ENCODE results near the gene TTC19.
"Not testable (repeated sequence)": the region's sequence is repeated elsewhere in the genome, so short reads cannot be mapped to it uniquely, and the experiment has no call there.

The TTC19 gene

GRCh38 chr17:15973016-15973415 lies 26.6 kb upstream of the TTC19 start:
- no peak for DNase-seq (ENCODE audit: low read depth in 2 of 2)

- no peak for DNase-seq (ENCODE audit: low read depth in 2 of 2)
Measured at GRCh38 chr17:15973834-15974233, 25.8 kb upstream of the TTC19 start.

- DNase-seq (ENCODE audit: low read depth in 2 of 2) = no peak
Measured at GRCh38 chr17:15977894-15978293, 21.7 kb upstream of the TTC19 start.

GRCh38 chr17:15978606-15979005 lies 21.0 kb upstream of the TTC19 start:
- no peak for DNase-seq (ENCODE audit: low read depth in 2 of 2)

GRCh38 chr17:15979013-15979412 lies 20.6 kb upstream of the TTC19 start:
- not testable (repeated sequence) for DNase-seq (ENCODE audit: low read depth in 2 of 2)

GRCh38 chr17:15981208-15981607 lies 18.4 kb upstream of the TTC19 start:
- no peak for DNase-seq (ENCODE audit: low read depth in 2 of 2)

- no peak for DNase-seq (ENCODE audit: low read depth in 2 of 2)
Measured at GRCh38 chr17:15981646-15982580, 17.7 kb upstream of the TTC19 start.

- DNase-seq (ENCODE audit: low read depth in 2 of 2) = no peak
Measured at GRCh38 chr17:15996322-15996721, 3.3 kb upstream of the TTC19 start.

- no peak for DNase-seq (ENCODE audit: low read depth in 2 of 2)
Measured at GRCh38 chr17:15998031-15998562, 1.5 kb upstream of the TTC19 start.

- no peak for DNase-seq (ENCODE audit: low read depth in 2 of 2)
Measured at GRCh38 chr17:15999974-16000827, 577 bp downstream of the TTC19 start.

GRCh38 chr17:16001226-16001897 lies 1.7 kb downstream of the TTC19 start:
- no peak for DNase-seq (ENCODE audit: low read depth in 2 of 2)

GRCh38 chr17:16002708-16003260 lies 3.2 kb downstream of the TTC19 start:
- DNase-seq (ENCODE audit: low read depth in 2 of 2) = no peak

- DNase-seq (ENCODE audit: low read depth in 2 of 2) = no peak
Measured at GRCh38 chr17:16003841-16004240, 4.2 kb downstream of the TTC19 start.

GRCh38 chr17:16005636-16006035 lies 6.0 kb downstream of the TTC19 start:
- no peak for DNase-seq (ENCODE audit: low read depth in 2 of 2)

GRCh38 chr17:16007439-16007838 lies 7.8 kb downstream of the TTC19 start:
- no peak for DNase-seq (ENCODE audit: low read depth in 2 of 2)

- DNase-seq (ENCODE audit: low read depth in 2 of 2) = peak; percentile 25 to 33
Measured at GRCh38 chr17:16013943-16014407, 14.4 kb downstream of the TTC19 start.

- DNase-seq (ENCODE audit: low read depth in 2 of 2) = no peak
Measured at GRCh38 chr17:16019347-16019746, 19.7 kb downstream of the TTC19 start.

GRCh38 chr17:16023881-16024280 lies 24.3 kb downstream of the TTC19 start:
- no peak for DNase-seq (ENCODE audit: low read depth in 2 of 2)

GRCh38 chr17:16025202-16025601 lies 25.6 kb downstream of the TTC19 start:
- no peak for DNase-seq (ENCODE audit: low read depth in 2 of 2)

GRCh38 chr17:16026895-16027294 lies 27.3 kb downstream of the TTC19 start:
- DNase-seq (ENCODE audit: low read depth in 2 of 2) = no peak

All from fibroblast of skin of left biceps (primary cell).